Pancreas (tissue), 10 donors: Measurements from ENCODE around the gene KCNJ14. TPM values are rescaled to one million over a fixed set of nuclear protein-coding genes. Genes with fewer than 3 reads are reported as not detected.
A peak's percentile ranks its signal among the peaks of the same experiment; 100 is the strongest.

Experiments used
- ATAC-seq, 4 donors: fragments of 200-7000 bp; cut with Tn5 transposase; one replicate each; pipeline versions ENCODE4 v1.8.0 to v1.9.1; 2020; ENCODE audit warnings: mild to moderate bottlenecking in 4 of 4, moderate library complexity in 4 of 4
- DNase-seq, 6 donors: peaks; one replicate each; pipeline ENCODE4 v3.0.0-alpha.2; 2020
- FAIRE-seq: peaks from 2 replicates; lab custom pipeline; 2012; peaks lifted over from hg19 to GRCh38; lab: Jason Lieb, UNC
- H3K27ac ChIP-seq, 4 donors: fragments of 200-600 bp; sonication (generic); 1 replicate in 3 of 4; 2 replicates in 1 of 4; pipeline versions ENCODE4 v1.5.0 to v1.8.0; 2020
- H3K27me3 ChIP-seq, 4 donors: fragments of 200-600 bp; one replicate each; pipeline ENCODE4 v1.8.0; 2021
- H3K36me3 ChIP-seq, 3 donors: fragments of 200-600 bp; sonication (generic) in 1 of 3; one replicate each; pipeline versions ENCODE4 v1.5.0 to v1.8.0; 2020 to 2021
- H3K4me1 ChIP-seq, 3 donors: fragments of 200-600 bp; one replicate each; pipeline ENCODE4 v1.8.0; 2021
- H3K4me3 ChIP-seq, 4 donors: fragments of 200-600 bp; sonication (generic) in 2 of 4; one replicate each; pipeline versions ENCODE4 v1.5.0 to v1.8.0; 2020 to 2021
- H3K9me3 ChIP-seq, 4 donors: fragments of 200-600 bp; one replicate each; pipeline ENCODE4 v1.8.0; 2021
- CTCF ChIP-seq, 4 donors: fragments of 200-600 bp; sonication (generic) in 3 of 4; IDR thresholded peaks; one replicate each; pipeline versions ENCODE4 v1.5.0 to v1.8.0; 2021; ENCODE audit warnings: antibody characterized with exemption in 4 of 4
- WGBS, 2 donors: extraction: QIAGEN DNeasy Blood & Tissue Kit; methylation state at CpG; one replicate each; pipeline ENCODE4 v1.1.7; 2013; 5-methylcytosine and 5-hydroxymethylcytosine counted together
- intact Hi-C, 3 donors: fragments of 100-400 bp; cut with DNase I; formaldehyde crosslinking; loops; one replicate each; pipeline versions ENCODE4 v1.11.1 to v1.14.2; 2022
- polyA plus RNA-seq, 2 donors: library from polyadenylated mRNA; stranded (reverse); fragments of 200-250 nt; gene quantifications; one replicate each; pipeline ENCODE4 v1.2.3, GENCODE V29; 2013
- total RNA-seq, 6 donors: library from RNA; stranded (reverse); fragmentation: NEBNext Ultra II Directional in 4 of 6; extraction: Animal tissue kit (Norgen Biotek cat#: 25700) in 4 of 6; gene quantifications; one replicate each; pipeline versions ENCODE4 v1.2.1 to v1.2.4, GENCODE V29; 2021 to 2023
- donor health status: healthy with polysubstance abuse.
- donor health status: DM: no; HTN: no; CAD: no; lungs with moderate emphysema.
- donor health status: DM: no; HTN: no; CAD: no.
- donor health status: control.
- donor health status: control.
- donor health status: Bipolar disorder and iron deficiency.
- donor health status: DM: yes; HTN: yes; CAD: no.
- donor health status: DM: no; HTN: no; CAD: no.
- donor health status: DM: no; HTN: no; CAD: no.
- donor health status: DM: yes; HTN: yes; CAD: no.

Gene KCNJ14
- total and polyA plus RNA-seq, 8 donors, result 0.20 to 0.59 (median 0.42) TPM

DNA sequence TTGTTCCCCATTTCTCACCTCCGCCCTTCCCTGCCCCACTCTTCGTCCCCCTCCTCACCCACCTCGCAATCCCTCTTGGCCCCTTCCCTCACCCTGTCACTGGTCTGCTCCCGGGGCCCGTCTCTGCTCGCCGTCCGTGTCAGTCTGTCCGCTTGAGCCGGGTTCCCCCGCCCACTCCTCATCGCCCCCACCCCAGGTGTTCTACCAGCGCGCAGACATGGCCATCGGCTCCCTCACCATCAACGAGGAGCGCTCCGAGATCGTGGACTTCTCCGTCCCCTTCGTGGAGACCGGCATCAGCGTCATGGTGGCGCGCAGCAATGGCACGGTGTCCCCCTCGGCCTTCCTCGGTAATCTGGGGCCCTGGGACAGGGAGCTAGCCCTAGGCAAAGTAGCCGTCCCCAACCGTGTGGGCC is 39.6 kb upstream of the KCNJ14 start:
- intact Hi-C loops, result no loop called here
- ATAC-seq, result no peak

DNA sequence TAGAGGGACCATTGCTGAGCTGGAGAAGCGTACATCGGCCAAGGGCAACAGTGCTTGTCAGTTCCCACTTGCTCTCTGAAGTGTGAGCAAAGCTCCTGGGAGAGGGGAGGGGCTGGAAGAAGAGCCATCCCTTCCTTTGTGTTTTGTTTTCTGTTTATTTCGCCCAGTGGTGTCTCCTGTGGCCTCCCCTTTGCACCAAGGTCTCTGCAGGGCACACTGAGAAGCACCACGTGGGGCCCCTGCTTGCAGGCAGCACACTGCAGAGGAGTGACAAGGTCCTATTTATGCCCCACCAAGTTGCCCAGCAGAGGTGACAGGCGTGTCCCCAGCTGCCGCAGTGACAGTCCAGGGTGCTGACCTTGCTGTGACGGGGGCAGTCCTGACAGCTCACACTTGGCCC is 38.0 kb upstream of the KCNJ14 start:
- no peak for ATAC-seq
- Histone ChIP-seq H3K36me3 (no peaks in the 10 kb centered on the region), H3K27me3 (no peaks in the 10 kb centered on the region), H3K27ac (no peak overlapping the region), H3K4me1 (no peaks in the 10 kb centered on the region), H3K9me3 (no peaks in the 10 kb centered on the region), H3K4me3 (no peak overlapping the region)
- intact Hi-C loops, result no loop called here
- no peak for TF ChIP-seq CTCF (IDR thresholded peaks at IDR 0.05)
- DNase-seq, result no peak
- WGBS, 2 donors, result 53 to 62% methylated on average over 7 of the region's 7 CpGs
- FAIRE-seq, result no peak

More for the DNA sequence above, 39.6 kb upstream of the KCNJ14 start:
- FAIRE-seq (no peak), DNase-seq (peak in 2 of 6 donors; percentile 29 to 66)
- H3K27ac ChIP-seq, result no peak overlapping the region
- H3K9me3 ChIP-seq, result no peaks in the 10 kb centered on the region
- TF ChIP-seq CTCF (IDR thresholded peaks at IDR 0.05), result no peak
- no peaks in the 10 kb centered on the region for H3K4me1 ChIP-seq
- H3K36me3 ChIP-seq, result no peaks in the 10 kb centered on the region
- 41% methylated on average over 28 to 30 of the region's 30 CpGs for WGBS, 2 donors
- no peak overlapping the region for H3K4me3 ChIP-seq
- H3K27me3 ChIP-seq, result no peaks in the 10 kb centered on the region

GRCh38 chr19:48418317-48419064 is 36.9 kb upstream of the KCNJ14 start:
- no peak for ATAC-seq
- TF ChIP-seq CTCF (IDR thresholded peaks at IDR 0.05), result no peak
- no peak for FAIRE-seq
- no peak for DNase-seq
- Histone ChIP-seq H3K27me3 (no peaks in the 10 kb centered on the region), H3K4me3 (no peak overlapping the region), H3K4me1 (no peaks in the 10 kb centered on the region), H3K9me3 (no peaks in the 10 kb centered on the region), H3K27ac (no peak overlapping the region), H3K36me3 (no peaks in the 10 kb centered on the region)
- WGBS, 2 donors, result 85 to 88% methylated on average over 6 of the region's 6 CpGs
- intact Hi-C loops, result no loop called here

GRCh38 chr19:48419158-48419920 is 36.0 kb upstream of the KCNJ14 start:
- intact Hi-C loops, result no loop called here

More at GRCh38 chr19:48419158-48419920, 36.0 kb upstream of the KCNJ14 start:
- Histone ChIP-seq H3K4me3 (no peak overlapping the region), H3K27me3 (no peaks in the 10 kb centered on the region), H3K36me3 (no peaks in the 10 kb centered on the region), H3K27ac (no peak overlapping the region), H3K4me1 (no peaks in the 10 kb centered on the region), H3K9me3 (no peaks in the 10 kb centered on the region)
- DNase-seq, result peak in 1 of 6 donors; percentile 27
- FAIRE-seq, result no peak
- peak in 3 of 4 donors; percentile 33 to 55 (median 54) for ATAC-seq
- no peak for TF ChIP-seq CTCF (IDR thresholded peaks at IDR 0.05)
- WGBS, 2 donors, result 69 to 70% methylated on average over 31 of the region's 31 CpGs
